Measurements from ENCODE around the gene BDNF. TPM values are rescaled to one million over a fixed set of nuclear protein-coding genes. Genes with fewer than 3 reads are reported as not detected.

BDNF gene
- total RNA-seq, 1 experiment from 2014 or later: 4.8 TPM

DNA sequence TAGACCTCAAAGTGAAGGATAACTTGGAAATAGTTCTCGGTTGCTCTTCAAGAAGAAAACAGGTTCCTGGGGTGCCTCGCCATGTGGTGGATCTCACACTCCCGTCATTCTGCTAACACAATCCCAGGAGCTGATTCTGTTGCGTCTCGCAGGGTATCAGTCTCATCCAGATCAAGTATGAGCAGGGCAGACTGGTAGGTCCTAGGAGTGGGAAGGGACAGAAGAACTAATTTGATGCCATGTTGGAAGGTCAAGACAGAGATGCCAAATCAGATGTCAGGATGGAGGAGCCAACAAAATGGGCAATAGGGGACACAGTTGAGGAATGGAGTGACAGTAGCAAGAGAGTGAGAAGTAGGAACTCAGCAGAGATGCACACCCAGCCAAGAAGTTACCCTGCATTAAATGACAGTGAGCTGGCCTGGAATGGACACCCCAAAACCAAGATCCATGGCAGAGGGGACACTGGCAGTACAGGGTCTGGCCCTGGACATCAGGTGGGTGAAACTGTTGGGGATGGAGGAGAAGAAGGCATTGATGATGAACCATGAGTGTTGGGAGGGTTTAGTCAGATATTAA lies 76.2 kb downstream of the BDNF start (continued):
- TF ChIP-seq ZNF416 (CRISPR knock-in tag; IDR thresholded peaks at IDR 0.05) (peak; percentile 72; the same call in 1 of the 2 replicates), JUN (CRISPR knock-in tag; IDR thresholded peaks at IDR 0.05) (no peak), TEAD1 (CRISPR knock-in tag; IDR thresholded peaks at IDR 0.05) (no peak), CREM (CRISPR knock-in tag; IDR thresholded peaks at IDR 0.05) (no peak), RELA (CRISPR knock-in tag; IDR thresholded peaks at IDR 0.05; ENCODE audit: borderline replicate concordance) (no peak), ZNF396 (CRISPR knock-in tag; IDR thresholded peaks at IDR 0.05; ENCODE audit: borderline replicate concordance) (no peak), ARID4B (CRISPR knock-in tag; IDR thresholded peaks at IDR 0.05; ENCODE audit: borderline replicate concordance) (no peak), MLX (CRISPR knock-in tag; IDR thresholded peaks at IDR 0.05) (no peak), ZNF263 (CRISPR knock-in tag; IDR thresholded peaks at IDR 0.05; ENCODE audit: low read depth) (no peak), ESRRA (CRISPR knock-in tag; IDR thresholded peaks at IDR 0.05; ENCODE audit: borderline replicate concordance) (no peak), NFYB (CRISPR knock-in tag; conservative IDR thresholded peaks at IDR 0.05; ENCODE audit: low read depth) (no peak), NFE2L1 (CRISPR knock-in tag; IDR thresholded peaks at IDR 0.05) (0 out of 2 replicates have a peak, but pooled peaks have one; percentile 55), ETV6 (CRISPR knock-in tag; IDR thresholded peaks at IDR 0.05) (peak; percentile 64; the same call in 1 of the 2 replicates), CBFB (CRISPR knock-in tag; IDR thresholded peaks at IDR 0.05; ENCODE audit: low read depth) (no peak), ATF2 (CRISPR knock-in tag; IDR thresholded peaks at IDR 0.05; ENCODE audit: borderline replicate concordance, low read depth) (no peak), ZNF281 (CRISPR knock-in tag; IDR thresholded peaks at IDR 0.05) (no peak), GRHL2 (CRISPR knock-in tag; IDR thresholded peaks at IDR 0.05; ENCODE audit: insufficient replicate concordance, severe bottlenecking) (no peak), NFATC4 (CRISPR knock-in tag; IDR thresholded peaks at IDR 0.05) (no peak), SOX15 (CRISPR knock-in tag; IDR thresholded peaks at IDR 0.05) (no peak), TP53 (CRISPR knock-in tag; IDR thresholded peaks at IDR 0.05) (no peak), IRF2 (CRISPR knock-in tag; IDR thresholded peaks at IDR 0.05; ENCODE audit: borderline replicate concordance, low read depth) (no peak), IRF1 (CRISPR knock-in tag; IDR thresholded peaks at IDR 0.05) (no peak), KAT7 (CRISPR knock-in tag; IDR thresholded peaks at IDR 0.05; ENCODE audit: borderline replicate concordance) (no peak)
- TF ChIP-seq, protein P1, sequence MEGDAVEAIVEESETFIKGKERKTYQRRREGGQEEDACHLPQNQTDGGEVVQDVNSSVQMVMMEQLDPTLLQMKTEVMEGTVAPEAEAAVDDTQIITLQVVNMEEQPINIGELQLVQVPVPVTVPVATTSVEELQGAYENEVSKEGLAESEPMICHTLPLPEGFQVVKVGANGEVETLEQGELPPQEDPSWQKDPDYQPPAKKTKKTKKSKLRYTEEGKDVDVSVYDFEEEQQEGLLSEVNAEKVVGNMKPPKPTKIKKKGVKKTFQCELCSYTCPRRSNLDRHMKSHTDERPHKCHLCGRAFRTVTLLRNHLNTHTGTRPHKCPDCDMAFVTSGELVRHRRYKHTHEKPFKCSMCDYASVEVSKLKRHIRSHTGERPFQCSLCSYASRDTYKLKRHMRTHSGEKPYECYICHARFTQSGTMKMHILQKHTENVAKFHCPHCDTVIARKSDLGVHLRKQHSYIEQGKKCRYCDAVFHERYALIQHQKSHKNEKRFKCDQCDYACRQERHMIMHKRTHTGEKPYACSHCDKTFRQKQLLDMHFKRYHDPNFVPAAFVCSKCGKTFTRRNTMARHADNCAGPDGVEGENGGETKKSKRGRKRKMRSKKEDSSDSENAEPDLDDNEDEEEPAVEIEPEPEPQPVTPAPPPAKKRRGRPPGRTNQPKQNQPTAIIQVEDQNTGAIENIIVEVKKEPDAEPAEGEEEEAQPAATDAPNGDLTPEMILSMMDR (IDR thresholded peaks at IDR 0.05): no peak
- TF ChIP-seq, protein P2, sequence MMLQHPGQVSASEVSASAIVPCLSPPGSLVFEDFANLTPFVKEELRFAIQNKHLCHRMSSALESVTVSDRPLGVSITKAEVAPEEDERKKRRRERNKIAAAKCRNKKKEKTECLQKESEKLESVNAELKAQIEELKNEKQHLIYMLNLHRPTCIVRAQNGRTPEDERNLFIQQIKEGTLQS (CRISPR knock-in tag; conservative IDR thresholded peaks at IDR 0.05): no peak
- TF ChIP-seq, protein P3, sequence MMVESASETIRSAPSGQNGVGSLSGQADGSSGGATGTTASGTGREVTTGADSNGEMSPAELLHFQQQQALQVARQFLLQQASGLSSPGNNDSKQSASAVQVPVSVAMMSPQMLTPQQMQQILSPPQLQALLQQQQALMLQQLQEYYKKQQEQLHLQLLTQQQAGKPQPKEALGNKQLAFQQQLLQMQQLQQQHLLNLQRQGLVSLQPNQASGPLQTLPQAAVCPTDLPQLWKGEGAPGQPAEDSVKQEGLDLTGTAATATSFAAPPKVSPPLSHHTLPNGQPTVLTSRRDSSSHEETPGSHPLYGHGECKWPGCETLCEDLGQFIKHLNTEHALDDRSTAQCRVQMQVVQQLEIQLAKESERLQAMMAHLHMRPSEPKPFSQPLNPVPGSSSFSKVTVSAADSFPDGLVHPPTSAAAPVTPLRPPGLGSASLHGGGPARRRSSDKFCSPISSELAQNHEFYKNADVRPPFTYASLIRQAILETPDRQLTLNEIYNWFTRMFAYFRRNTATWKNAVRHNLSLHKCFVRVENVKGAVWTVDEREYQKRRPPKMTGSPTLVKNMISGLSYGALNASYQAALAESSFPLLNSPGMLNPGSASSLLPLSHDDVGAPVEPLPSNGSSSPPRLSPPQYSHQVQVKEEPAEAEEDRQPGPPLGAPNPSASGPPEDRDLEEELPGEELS (CRISPR knock-in tag; IDR thresholded peaks at IDR 0.05): no peak
